ENCODE measurements around the gene ADAMTS2. TPM values are rescaled to one million over a fixed set of nuclear protein-coding genes. Genes with fewer than 3 reads are reported as not detected.

Gene ADAMTS2
- total RNA-seq, 5 donors from 2014 or later (not counting 1 experiment from before 2014, with no cell fraction given): 0.09 to 0.23 TPM; not detected in 3

GRCh38 chr5:179135006-179135405, 210.3 kb downstream of the ADAMTS2 start:
- POLR2A ChIA-PET: no interaction called here
- no peak overlapping the region for H3K27ac ChIP-seq (ENCODE audit: low read length)
- DNase-seq (no peak), ATAC-seq (replicated peaks in 1 of 4) (no peak)
- no peaks in the 10 kb centered on the region for H3K4me1 Mint-ChIP-seq
- no peak overlapping the region for H3K4me3 Mint-ChIP-seq
- H3K9me3 Mint-ChIP-seq: no peaks in the 10 kb centered on the region
- no peaks in the 10 kb centered on the region for H3K36me3 ChIP-seq (ENCODE audit: control insufficient read depth in 2 of 2, extremely low read depth in 1 of 2, insufficient read depth in 1 of 2, low read length in 1 of 2)
- no peaks in the 10 kb centered on the region for H3K36me3 Mint-ChIP-seq
- 82% methylated on average over 13 of the region's 19 CpGs for WGBS (ENCODE audit: insufficient coverage)
- CTCF ChIA-PET: no interaction called here
- no peak overlapping the region for H3K4me3 ChIP-seq (ENCODE audit: control insufficient read depth in 1 of 2, extremely low read depth in 1 of 2, low read length in 1 of 2)
- H3K4me1 ChIP-seq (ENCODE audit: control insufficient read depth in 1 of 2, extremely low read depth in 1 of 2, insufficient read depth in 2 of 2, low read length in 2 of 2): no peaks in the 10 kb centered on the region
- no peaks in the 10 kb centered on the region for H3K9me3 ChIP-seq
- no peak overlapping the region for H3K27ac Mint-ChIP-seq
- H3K27me3 ChIP-seq (replicated peaks in 1 of 2; ENCODE audit: control insufficient read depth in 2 of 2, extremely low read depth in 1 of 2, insufficient read depth in 2 of 2, low read length in 1 of 2): peaks cover 0 to 6% of the 10 kb centered on the region in 2 experiments
- no peaks in the 10 kb centered on the region for H3K27me3 Mint-ChIP-seq

GRCh38 chr5:179134511-179134910, 210.8 kb downstream of the ADAMTS2 start:
- no peaks in the 10 kb centered on the region for H3K36me3 Mint-ChIP-seq
- ATAC-seq (replicated peaks in 1 of 4): no peak
- no peaks in the 10 kb centered on the region for H3K27me3 Mint-ChIP-seq
- no peaks in the 10 kb centered on the region for H3K9me3 Mint-ChIP-seq
- Histone ChIP-seq H3K4me3 (ENCODE audit: control insufficient read depth in 1 of 2, extremely low read depth in 1 of 2, low read length in 1 of 2) (no peak overlapping the region), H3K27me3 (replicated peaks in 1 of 2; ENCODE audit: control insufficient read depth in 2 of 2, extremely low read depth in 1 of 2, insufficient read depth in 2 of 2, low read length in 1 of 2) (peaks cover 0 to 6% of the 10 kb centered on the region in 2 experiments), H3K27ac (ENCODE audit: low read length) (no peak overlapping the region), H3K4me1 (ENCODE audit: control insufficient read depth in 1 of 2, extremely low read depth in 1 of 2, insufficient read depth in 2 of 2, low read length in 2 of 2) (no peaks in the 10 kb centered on the region), H3K36me3 (ENCODE audit: control insufficient read depth in 2 of 2, extremely low read depth in 1 of 2, insufficient read depth in 1 of 2, low read length in 1 of 2) (no peaks in the 10 kb centered on the region), H3K9me3 (no peaks in the 10 kb centered on the region)
- ChIA-PET POLR2A (no interaction called here), CTCF (no interaction called here)
- no peak overlapping the region for H3K4me3 Mint-ChIP-seq
- no peak for DNase-seq
- no peaks in the 10 kb centered on the region for H3K4me1 Mint-ChIP-seq
- WGBS (ENCODE audit: insufficient coverage): 89% methylated on average over 10 of the region's 16 CpGs
- H3K27ac Mint-ChIP-seq: no peak overlapping the region

- no peak for ATAC-seq (replicated peaks in 1 of 4)
- CTCF ChIA-PET: interaction anchor here in 1 of 2 donors (0.6 kb wide), 1 partner anchor 398 kb away, joined by 7 read pairs; no protein-coding TSS in a partner anchor
- H3K9me3 Mint-ChIP-seq: no peaks in the 10 kb centered on the region
Measured at GRCh38 chr5:179132586-179133355, 212.5 kb downstream of the ADAMTS2 start.

GRCh38 chr5:179131886-179132585, 213.2 kb downstream of the ADAMTS2 start:
- 81% methylated on average over 15 of the region's 15 CpGs for WGBS (ENCODE audit: insufficient coverage)

More at GRCh38 chr5:179132586-179133355, 212.5 kb downstream of the ADAMTS2 start:
- no peaks in the 10 kb centered on the region for H3K4me1 Mint-ChIP-seq
- H3K36me3 ChIP-seq (ENCODE audit: control insufficient read depth in 2 of 2, extremely low read depth in 1 of 2, insufficient read depth in 1 of 2, low read length in 1 of 2): no peaks in the 10 kb centered on the region
- WGBS (ENCODE audit: insufficient coverage): 84% methylated on average over 18 of the region's 23 CpGs
- no peaks in the 10 kb centered on the region for H3K9me3 ChIP-seq
- H3K27me3 ChIP-seq (replicated peaks in 1 of 2; ENCODE audit: control insufficient read depth in 2 of 2, extremely low read depth in 1 of 2, insufficient read depth in 2 of 2, low read length in 1 of 2): peaks cover 0 to 5% of the 10 kb centered on the region in 2 experiments
- no peaks in the 10 kb centered on the region for H3K36me3 Mint-ChIP-seq
- H3K27ac ChIP-seq (ENCODE audit: low read length): no peak overlapping the region
- POLR2A ChIA-PET: no interaction called here
- H3K4me1 ChIP-seq (ENCODE audit: control insufficient read depth in 1 of 2, extremely low read depth in 1 of 2, insufficient read depth in 2 of 2, low read length in 2 of 2): no peaks in the 10 kb centered on the region
- peaks cover 0 to 3% of the 10 kb centered on the region in 2 donors for H3K27me3 Mint-ChIP-seq
- no peak for DNase-seq
- no peak overlapping the region for H3K4me3 ChIP-seq (ENCODE audit: control insufficient read depth in 1 of 2, extremely low read depth in 1 of 2, low read length in 1 of 2)
- no peak overlapping the region for H3K4me3 Mint-ChIP-seq
- H3K27ac Mint-ChIP-seq: no peak overlapping the region

GRCh38 chr5:179131321-179131835, 213.9 kb downstream of the ADAMTS2 start:
- no peak overlapping the region for H3K27ac Mint-ChIP-seq
- POLR2A ChIA-PET: no interaction called here
- ATAC-seq (replicated peaks in 1 of 4): no peak

More at GRCh38 chr5:179131886-179132585, 213.2 kb downstream of the ADAMTS2 start:
- no peaks in the 10 kb centered on the region for H3K36me3 ChIP-seq (ENCODE audit: control insufficient read depth in 2 of 2, extremely low read depth in 1 of 2, insufficient read depth in 1 of 2, low read length in 1 of 2)
- no peaks in the 10 kb centered on the region for H3K4me1 ChIP-seq (ENCODE audit: control insufficient read depth in 1 of 2, extremely low read depth in 1 of 2, insufficient read depth in 2 of 2, low read length in 2 of 2)
- Mint-ChIP-seq H3K4me1 (no peaks in the 10 kb centered on the region), H3K36me3 (no peaks in the 10 kb centered on the region), H3K27me3 (peaks cover 0 to 4% of the 10 kb centered on the region in 2 donors), H3K4me3 (no peak overlapping the region), H3K9me3 (no peaks in the 10 kb centered on the region), H3K27ac (no peak overlapping the region)
- H3K9me3 ChIP-seq: no peaks in the 10 kb centered on the region
- H3K27ac ChIP-seq (ENCODE audit: low read length): no peak overlapping the region
- no peak for ATAC-seq (replicated peaks in 1 of 4)
- ChIA-PET POLR2A (no interaction called here), CTCF (interaction anchor here in 1 of 2 donors (0.6 kb wide), 1 partner anchor 397 kb away, joined by 7 read pairs; no protein-coding TSS in a partner anchor)
- H3K27me3 ChIP-seq (replicated peaks in 1 of 2; ENCODE audit: control insufficient read depth in 2 of 2, extremely low read depth in 1 of 2, insufficient read depth in 2 of 2, low read length in 1 of 2): peaks cover 0 to 4% of the 10 kb centered on the region in 2 experiments
- no peak overlapping the region for H3K4me3 ChIP-seq (ENCODE audit: control insufficient read depth in 1 of 2, extremely low read depth in 1 of 2, low read length in 1 of 2)
- no peak for DNase-seq

GRCh38 chr5:179130101-179130681, 215.1 kb downstream of the ADAMTS2 start:
- ChIA-PET POLR2A (no interaction called here), CTCF (no interaction called here)
- no peak overlapping the region for H3K27ac ChIP-seq (ENCODE audit: low read length)
- H3K4me3 ChIP-seq (ENCODE audit: control insufficient read depth in 1 of 2, extremely low read depth in 1 of 2, low read length in 1 of 2): no peak overlapping the region
- H3K4me1 ChIP-seq (ENCODE audit: control insufficient read depth in 1 of 2, extremely low read depth in 1 of 2, insufficient read depth in 2 of 2, low read length in 2 of 2): no peaks in the 10 kb centered on the region
- no peak overlapping the region for H3K4me3 Mint-ChIP-seq
- 69% methylated on average over 4 of the region's 14 CpGs for WGBS (ENCODE audit: insufficient coverage)
- H3K9me3 ChIP-seq: no peaks in the 10 kb centered on the region
- ATAC-seq (replicated peaks in 1 of 4) (no peak), DNase-seq (no peak)
- H3K36me3 Mint-ChIP-seq: no peaks in the 10 kb centered on the region
- H3K27me3 ChIP-seq (replicated peaks in 1 of 2; ENCODE audit: control insufficient read depth in 2 of 2, extremely low read depth in 1 of 2, insufficient read depth in 2 of 2, low read length in 1 of 2): no peaks in the 10 kb centered on the region
- no peak overlapping the region for H3K27ac Mint-ChIP-seq
- H3K36me3 ChIP-seq (ENCODE audit: control insufficient read depth in 2 of 2, extremely low read depth in 1 of 2, insufficient read depth in 1 of 2, low read length in 1 of 2): no peaks in the 10 kb centered on the region
- no peaks in the 10 kb centered on the region for H3K4me1 Mint-ChIP-seq
- H3K9me3 Mint-ChIP-seq: no peaks in the 10 kb centered on the region
- H3K27me3 Mint-ChIP-seq: peaks cover 0 to 4% of the 10 kb centered on the region in 2 donors

More at GRCh38 chr5:179131321-179131835, 213.9 kb downstream of the ADAMTS2 start:
- H3K4me3 Mint-ChIP-seq: no peak overlapping the region
- Histone ChIP-seq H3K27ac (ENCODE audit: low read length) (no peak overlapping the region), H3K9me3 (no peaks in the 10 kb centered on the region), H3K4me1 (ENCODE audit: control insufficient read depth in 1 of 2, extremely low read depth in 1 of 2, insufficient read depth in 2 of 2, low read length in 2 of 2) (no peaks in the 10 kb centered on the region), H3K4me3 (ENCODE audit: control insufficient read depth in 1 of 2, extremely low read depth in 1 of 2, low read length in 1 of 2) (no peak overlapping the region), H3K27me3 (replicated peaks in 1 of 2; ENCODE audit: control insufficient read depth in 2 of 2, extremely low read depth in 1 of 2, insufficient read depth in 2 of 2, low read length in 1 of 2) (peaks cover 0 to 4% of the 10 kb centered on the region in 2 experiments), H3K36me3 (ENCODE audit: control insufficient read depth in 2 of 2, extremely low read depth in 1 of 2, insufficient read depth in 1 of 2, low read length in 1 of 2) (no peaks in the 10 kb centered on the region)
- CTCF ChIA-PET: no interaction called here
- H3K27me3 Mint-ChIP-seq: peaks cover 0 to 4% of the 10 kb centered on the region in 2 donors
- DNase-seq: no peak
- no peaks in the 10 kb centered on the region for H3K36me3 Mint-ChIP-seq
- 81% methylated on average over 10 of the region's 10 CpGs for WGBS (ENCODE audit: insufficient coverage)
- no peaks in the 10 kb centered on the region for H3K4me1 Mint-ChIP-seq
- no peaks in the 10 kb centered on the region for H3K9me3 Mint-ChIP-seq

Data from T-cell (primary cell).